Neural cell (in vitro differentiated cells): ENCODE results near the gene JAK2.
"Not testable (repeated sequence)": the region's sequence is repeated elsewhere in the genome, so short reads cannot be mapped to it uniquely, and the experiment has no call there.

Experiments used
- EP300 ChIP-seq: fragments of 450-650 bp; conservative IDR thresholded peaks from 2 replicates; pipeline ENCODE4 v1.6.1; 2014; ENCODE audit warnings: antibody characterized with exemption, mild to moderate bottlenecking, moderate library complexity; ENCODE audit not compliant: poor library complexity, severe bottlenecking
- TF ChIP-seq, protein P1 (sequence below): IDR thresholded peaks from 2 replicates; pipeline ENCODE4 v1.6.1; 2012; ENCODE audit warnings: borderline replicate concordance

DNA sequence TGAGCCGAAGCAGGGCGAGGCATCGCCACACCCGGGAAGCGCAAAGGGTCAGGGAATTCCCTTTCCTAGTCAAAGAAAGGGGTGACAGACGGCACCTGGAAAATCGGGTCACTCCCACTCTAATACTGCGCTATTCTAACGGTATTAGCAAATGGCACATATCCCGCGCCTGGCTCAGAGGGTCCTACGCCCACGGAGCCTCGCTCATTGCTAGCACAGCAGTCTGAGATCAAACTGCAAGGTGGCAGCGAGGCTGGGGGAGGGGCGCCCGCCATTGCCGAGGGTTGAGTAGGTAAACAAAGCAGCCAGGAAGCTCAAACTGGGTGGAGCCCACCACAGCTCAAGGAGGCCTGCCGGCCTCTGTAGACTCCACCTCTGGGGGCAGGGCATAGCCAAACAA is 46.9 kb downstream of the JAK2 start:
- TF ChIP-seq EP300, result not testable (repeated sequence)
- TF ChIP-seq, protein P1, sequence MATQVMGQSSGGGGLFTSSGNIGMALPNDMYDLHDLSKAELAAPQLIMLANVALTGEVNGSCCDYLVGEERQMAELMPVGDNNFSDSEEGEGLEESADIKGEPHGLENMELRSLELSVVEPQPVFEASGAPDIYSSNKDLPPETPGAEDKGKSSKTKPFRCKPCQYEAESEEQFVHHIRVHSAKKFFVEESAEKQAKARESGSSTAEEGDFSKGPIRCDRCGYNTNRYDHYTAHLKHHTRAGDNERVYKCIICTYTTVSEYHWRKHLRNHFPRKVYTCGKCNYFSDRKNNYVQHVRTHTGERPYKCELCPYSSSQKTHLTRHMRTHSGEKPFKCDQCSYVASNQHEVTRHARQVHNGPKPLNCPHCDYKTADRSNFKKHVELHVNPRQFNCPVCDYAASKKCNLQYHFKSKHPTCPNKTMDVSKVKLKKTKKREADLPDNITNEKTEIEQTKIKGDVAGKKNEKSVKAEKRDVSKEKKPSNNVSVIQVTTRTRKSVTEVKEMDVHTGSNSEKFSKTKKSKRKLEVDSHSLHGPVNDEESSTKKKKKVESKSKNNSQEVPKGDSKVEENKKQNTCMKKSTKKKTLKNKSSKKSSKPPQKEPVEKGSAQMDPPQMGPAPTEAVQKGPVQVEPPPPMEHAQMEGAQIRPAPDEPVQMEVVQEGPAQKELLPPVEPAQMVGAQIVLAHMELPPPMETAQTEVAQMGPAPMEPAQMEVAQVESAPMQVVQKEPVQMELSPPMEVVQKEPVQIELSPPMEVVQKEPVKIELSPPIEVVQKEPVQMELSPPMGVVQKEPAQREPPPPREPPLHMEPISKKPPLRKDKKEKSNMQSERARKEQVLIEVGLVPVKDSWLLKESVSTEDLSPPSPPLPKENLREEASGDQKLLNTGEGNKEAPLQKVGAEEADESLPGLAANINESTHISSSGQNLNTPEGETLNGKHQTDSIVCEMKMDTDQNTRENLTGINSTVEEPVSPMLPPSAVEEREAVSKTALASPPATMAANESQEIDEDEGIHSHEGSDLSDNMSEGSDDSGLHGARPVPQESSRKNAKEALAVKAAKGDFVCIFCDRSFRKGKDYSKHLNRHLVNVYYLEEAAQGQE, result not testable (repeated sequence)
